Measurements from ENCODE around the gene ZNF778. TPM values are rescaled to one million over a fixed set of nuclear protein-coding genes. Genes with fewer than 3 reads are reported as not detected.

Gene ZNF778
- total and polyA plus RNA-seq, 2 of the 8 experiments (the other 6 are each of a cell fraction or from before 2014, with no cell fraction given): 9.5 to 21.9 TPM

- Histone ChIP-seq H3K9ac (replicated peaks in 1 of 4; ENCODE audit: extremely low read depth in 1 of 4, low read depth in 3 of 4, low read length in 3 of 4) (no peak overlapping the region), H3K23ac (ENCODE audit: insufficient read length) (no peak overlapping the region), H2BK5ac (ENCODE audit: low read depth, low read length) (no peak overlapping the region), H2BK12ac (ENCODE audit: low read depth, low read length) (no peak overlapping the region), H3K4me2 (ENCODE audit: insufficient read depth in 1 of 2, low read depth in 2 of 2, low read length in 2 of 2) (no peak overlapping the region), H3K23me2 (ENCODE audit: low read depth, low read length) (no peaks in the 10 kb centered on the region), H3K27me3 (replicated peaks in 1 of 4; ENCODE audit: control insufficient read depth in 3 of 4, extremely low read depth in 1 of 4, insufficient read depth in 3 of 4, low read length in 3 of 4) (peaks cover 2 to 13% (median 7%) of the 10 kb centered on the region in 4 experiments), H2BK120ac (replicated peaks; ENCODE audit: low read depth, low read length) (no peak overlapping the region), H2BK15ac (ENCODE audit: low read length) (no peak overlapping the region), H2AK5ac (ENCODE audit: low read depth, low read length) (no peak overlapping the region), H3K36me3 (ENCODE audit: control insufficient read depth in 2 of 4, insufficient read depth in 4 of 4, low read length in 3 of 4) (no peaks in the 10 kb centered on the region), H2BK20ac (ENCODE audit: low read length) (no peak overlapping the region), H3K79me2 (ENCODE audit: control insufficient read depth in 1 of 2, insufficient read depth in 2 of 2, low read length in 2 of 2) (no peaks in the 10 kb centered on the region), H3K27ac (ENCODE audit: low read depth, low read length) (no peak overlapping the region), H4K5ac (ENCODE audit: insufficient read length, low read depth, low read length) (no peak overlapping the region), H4K20me1 (replicated peaks in 1 of 2; ENCODE audit: control insufficient read depth in 1 of 2, insufficient read depth in 2 of 2, low read length in 2 of 2) (peaks cover 0 to 5% of the 10 kb centered on the region in 2 experiments), H3K9me3 (ENCODE audit: insufficient read depth in 2 of 2, low read depth in 1 of 2, low read length in 1 of 2) (no peaks in the 10 kb centered on the region), H2AFZ (ENCODE audit: low read length) (no peak overlapping the region), H4K8ac (ENCODE audit: extremely low read depth, insufficient read depth, low read length) (no peak overlapping the region), H3K18ac (ENCODE audit: extremely low read depth, low read length) (no peak overlapping the region), H3K4me3 (ENCODE audit: extremely low read depth in 1 of 4, insufficient read depth in 2 of 4, low read depth in 3 of 4, low read length in 4 of 4) (no peak overlapping the region), H3K79me1 (ENCODE audit: low read depth, low read length) (no peaks in the 10 kb centered on the region), H3K14ac (ENCODE audit: insufficient read length) (no peak overlapping the region), H4K91ac (replicated peaks; ENCODE audit: insufficient read length, low read length) (no peak overlapping the region), H3K4ac (replicated peaks; ENCODE audit: insufficient read length, low read depth, low read length) (no peak overlapping the region), H3K4me1 (replicated peaks in 1 of 4; ENCODE audit: control insufficient read depth in 3 of 4, insufficient read depth in 4 of 4, low read length in 3 of 4) (no peaks in the 10 kb centered on the region), H3K56ac (replicated peaks; ENCODE audit: insufficient read length, low read depth, low read length) (no peak overlapping the region)
- WGBS, 2 experiments (ENCODE audit: extremely low coverage in 1 of 2, insufficient coverage in 1 of 2, insufficient read length in 1 of 2, insufficient replicate concordance in 2 of 2, low coverage in 1 of 2, low lambda C conversion rate in 2 of 2, missing lambda C conversion rate in 1 of 2): 80% methylated on average over 4 of the region's 4 CpGs; no CpG with 5 or more reads in 1 of the 2 experiments
- ChIA-PET CTCF (ENCODE audit: partially characterized antibody) (interaction anchor here (1.5 kb wide), 1 partner anchor 8 kb away, joined by 3 read pairs; no protein-coding TSS in a partner anchor), POLR2A (ENCODE audit: partially characterized antibody) (no interaction called here)
- FAIRE-seq (no peak), DNase-seq (ENCODE audit: low read depth in 1 of 2, low spot score in 2 of 2) (no peak)
- TF ChIP-seq MAX (IDR thresholded peaks at IDR 0.05): no peak
- no peak for TF ChIP-seq NRF1 (IDR thresholded peaks at IDR 0.05; ENCODE audit: low read depth, low read length)
- TF ChIP-seq RBBP5 (IDR thresholded peaks at IDR 0.05; ENCODE audit: borderline replicate concordance, low read depth, low read length): no peak
- TF ChIP-seq KDM1A (IDR thresholded peaks at IDR 0.05; ENCODE audit: borderline replicate concordance, low read length): no peak
- TF ChIP-seq SP1 (IDR thresholded peaks at IDR 0.05; ENCODE audit: low read depth, low read length): no peak
- TF ChIP-seq, protein P1, sequence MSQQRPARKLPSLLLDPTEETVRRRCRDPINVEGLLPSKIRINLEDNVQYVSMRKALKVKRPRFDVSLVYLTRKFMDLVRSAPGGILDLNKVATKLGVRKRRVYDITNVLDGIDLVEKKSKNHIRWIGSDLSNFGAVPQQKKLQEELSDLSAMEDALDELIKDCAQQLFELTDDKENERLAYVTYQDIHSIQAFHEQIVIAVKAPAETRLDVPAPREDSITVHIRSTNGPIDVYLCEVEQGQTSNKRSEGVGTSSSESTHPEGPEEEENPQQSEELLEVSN (IDR thresholded peaks at IDR 0.05): no peak
- no peak for TF ChIP-seq SP2 (IDR thresholded peaks at IDR 0.05; ENCODE audit: low read length)
- TF ChIP-seq, protein P2, sequence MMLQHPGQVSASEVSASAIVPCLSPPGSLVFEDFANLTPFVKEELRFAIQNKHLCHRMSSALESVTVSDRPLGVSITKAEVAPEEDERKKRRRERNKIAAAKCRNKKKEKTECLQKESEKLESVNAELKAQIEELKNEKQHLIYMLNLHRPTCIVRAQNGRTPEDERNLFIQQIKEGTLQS (IDR thresholded peaks at IDR 0.05; ENCODE audit: insufficient read depth, low read depth, low read length): no peak
- TF ChIP-seq SIN3A (conservative IDR thresholded peaks at IDR 0.05 in 1 of 2, IDR thresholded peaks at IDR 0.05 in 1 of 2; ENCODE audit: low read depth in 1 of 2, low read length in 2 of 2): no peak
- TF ChIP-seq KDM5A (IDR thresholded peaks at IDR 0.05; ENCODE audit: low read length): no peak
- no peak for TF ChIP-seq BCL11A (IDR thresholded peaks at IDR 0.05; ENCODE audit: low read depth in 2 of 2, low read length in 2 of 2)
These were observed 9.5 kb upstream of the ZNF778 start for GRCh38 chr16:89207993-89208392.
